ENCODE data around the gene ABCA8.

Gene ABCA8

GRCh38 chr17:68939195-68939594 lies 16.0 kb downstream of the ABCA8 start:
- no peak overlapping the region for H3K27ac ChIP-seq (ENCODE audit: low read depth, low read length)
- H3K9ac ChIP-seq (ENCODE audit: low read length), result no peak overlapping the region
- no peaks in the 10 kb centered on the region for H3K27me3 ChIP-seq (ENCODE audit: control insufficient read depth, insufficient read depth, low read length)
- no peaks in the 10 kb centered on the region for H3K9me3 ChIP-seq (ENCODE audit: control insufficient read depth, insufficient read depth, low read depth, low read length)
- H3K4me1 ChIP-seq (ENCODE audit: control insufficient read depth, insufficient read depth, low read length), result no peaks in the 10 kb centered on the region
- no peak overlapping the region for H3K4me3 ChIP-seq (ENCODE audit: low read depth, low read length)
- H3K36me3 ChIP-seq (ENCODE audit: control insufficient read depth, insufficient read depth, low read length), result no peaks in the 10 kb centered on the region

- no peak overlapping the region for H3K9ac ChIP-seq (ENCODE audit: low read length)
- no peaks in the 10 kb centered on the region for H3K9me3 ChIP-seq (ENCODE audit: control insufficient read depth, insufficient read depth, low read depth, low read length)
- no peaks in the 10 kb centered on the region for H3K36me3 ChIP-seq (ENCODE audit: control insufficient read depth, insufficient read depth, low read length)
- H3K4me3 ChIP-seq (ENCODE audit: low read depth, low read length), result no peak overlapping the region
- H3K27ac ChIP-seq (ENCODE audit: low read depth, low read length), result no peak overlapping the region
- H3K27me3 ChIP-seq (ENCODE audit: control insufficient read depth, insufficient read depth, low read length), result no peaks in the 10 kb centered on the region
- H3K4me1 ChIP-seq (ENCODE audit: control insufficient read depth, insufficient read depth, low read length), result no peaks in the 10 kb centered on the region
Observed at GRCh38 chr17:68937890-68938514, 17.2 kb downstream of the ABCA8 start.

- H3K27me3 ChIP-seq (ENCODE audit: control insufficient read depth, insufficient read depth, low read length), result no peaks in the 10 kb centered on the region
- no peak overlapping the region for H3K4me3 ChIP-seq (ENCODE audit: low read depth, low read length)
- H3K27ac ChIP-seq (ENCODE audit: low read depth, low read length), result no peak overlapping the region
- no peaks in the 10 kb centered on the region for H3K4me1 ChIP-seq (ENCODE audit: control insufficient read depth, insufficient read depth, low read length)
- no peaks in the 10 kb centered on the region for H3K36me3 ChIP-seq (ENCODE audit: control insufficient read depth, insufficient read depth, low read length)
- H3K9ac ChIP-seq (ENCODE audit: low read length), result no peak overlapping the region
- H3K9me3 ChIP-seq (ENCODE audit: control insufficient read depth, insufficient read depth, low read depth, low read length), result no peaks in the 10 kb centered on the region
Observed at GRCh38 chr17:68927516-68927915, 27.7 kb downstream of the ABCA8 start.

DNA sequence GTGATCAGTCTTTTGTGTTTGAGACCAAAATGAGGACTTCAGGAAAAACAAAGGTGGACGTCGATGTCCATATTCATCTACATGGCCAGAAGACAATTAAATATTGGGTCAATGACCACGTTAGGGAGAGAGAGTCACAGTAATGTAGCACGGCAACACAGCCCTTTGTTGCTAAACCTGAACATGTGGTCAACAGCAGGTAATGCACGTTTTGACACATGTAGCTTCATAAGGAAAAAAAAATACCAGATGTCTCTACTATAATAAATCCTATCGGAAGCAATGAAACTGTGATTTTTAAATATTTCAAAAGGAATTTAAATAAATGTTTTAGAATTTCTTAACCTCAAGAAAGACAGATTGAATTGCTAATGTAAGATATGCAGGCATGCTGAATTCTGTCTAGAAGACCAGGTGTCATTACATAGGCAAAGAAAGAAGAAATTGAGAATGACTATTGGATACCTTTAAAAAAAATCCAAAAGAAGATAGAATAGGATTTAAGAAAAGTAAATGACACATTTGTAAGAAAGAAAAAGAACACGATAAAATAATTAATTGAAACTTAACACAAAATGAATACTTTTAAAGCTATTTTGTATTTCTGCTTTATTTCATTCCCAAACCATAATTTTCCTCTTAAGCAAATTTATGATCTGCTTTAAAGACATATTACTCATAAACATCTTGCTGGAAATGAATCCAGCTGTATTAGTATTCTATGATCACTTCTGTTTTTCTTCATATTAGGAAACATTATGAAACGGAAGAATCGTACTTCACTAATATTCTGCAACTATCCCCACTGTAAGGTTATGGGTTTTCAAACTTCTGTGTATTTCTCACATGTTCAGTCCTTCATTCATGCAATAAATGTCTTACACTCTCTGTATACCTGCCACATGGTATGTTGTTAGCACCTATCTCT lies 30.1 kb downstream of the ABCA8 start:
- Histone ChIP-seq H3K27me3 (ENCODE audit: control insufficient read depth, insufficient read depth, low read length) (no peaks in the 10 kb centered on the region), H3K36me3 (ENCODE audit: control insufficient read depth, insufficient read depth, low read length) (no peaks in the 10 kb centered on the region), H3K9ac (ENCODE audit: low read length) (no peak overlapping the region), H3K4me1 (ENCODE audit: control insufficient read depth, insufficient read depth, low read length) (no peaks in the 10 kb centered on the region), H3K4me3 (ENCODE audit: low read depth, low read length) (no peak overlapping the region), H3K9me3 (ENCODE audit: control insufficient read depth, insufficient read depth, low read depth, low read length) (no peaks in the 10 kb centered on the region), H3K27ac (ENCODE audit: low read depth, low read length) (no peak overlapping the region)

DNA sequence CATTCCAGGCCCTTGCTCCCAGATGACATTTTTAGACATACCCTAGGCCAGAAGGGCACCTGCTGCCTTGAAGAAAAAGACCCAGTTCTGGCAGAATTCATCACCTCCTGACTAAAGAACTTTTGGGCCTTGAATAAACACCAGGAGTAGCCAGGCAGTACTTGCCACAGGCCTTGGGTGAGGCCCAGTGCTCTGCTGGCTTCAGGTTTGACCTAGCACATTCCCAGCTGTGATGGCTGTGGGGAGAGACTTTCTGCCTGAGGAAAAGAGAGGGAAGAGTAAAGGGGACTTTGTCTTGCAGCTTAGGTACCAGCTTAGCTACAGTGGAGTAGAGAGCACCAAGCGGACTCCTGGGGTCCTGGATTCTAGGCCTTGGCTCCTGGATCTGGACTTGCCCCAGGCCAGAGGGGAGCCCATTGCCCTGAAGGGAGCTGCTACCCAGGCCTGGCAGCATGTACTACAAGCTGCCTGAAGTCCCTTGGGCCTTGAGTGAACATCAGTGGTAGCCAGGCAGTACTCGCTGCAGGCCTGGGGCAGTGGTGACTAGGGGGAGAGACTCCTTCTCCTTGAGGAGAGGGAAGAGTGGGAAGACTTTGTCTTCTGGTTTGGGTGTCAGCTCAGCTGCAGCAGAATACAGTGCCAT lies 44.3 kb downstream of the ABCA8 start:
- H3K27ac ChIP-seq (ENCODE audit: low read depth, low read length), result no peak overlapping the region

GRCh38 chr17:68910251-68910705 lies 44.9 kb downstream of the ABCA8 start:
- Histone ChIP-seq H3K9ac (ENCODE audit: low read length) (no peak overlapping the region), H3K36me3 (ENCODE audit: control insufficient read depth, insufficient read depth, low read length) (no peaks in the 10 kb centered on the region), H3K27me3 (ENCODE audit: control insufficient read depth, insufficient read depth, low read length) (no peaks in the 10 kb centered on the region), H3K4me1 (ENCODE audit: control insufficient read depth, insufficient read depth, low read length) (peaks cover 8% of the 10 kb centered on the region; the same call in 1 of the 2 replicates), H3K27ac (ENCODE audit: low read depth, low read length) (no peak overlapping the region), H3K9me3 (ENCODE audit: control insufficient read depth, insufficient read depth, low read depth, low read length) (no peaks in the 10 kb centered on the region), H3K4me3 (ENCODE audit: low read depth, low read length) (no peak overlapping the region)

More for the DNA sequence above, 44.3 kb downstream of the ABCA8 start:
- no peaks in the 10 kb centered on the region for H3K36me3 ChIP-seq (ENCODE audit: control insufficient read depth, insufficient read depth, low read length)
- H3K27me3 ChIP-seq (ENCODE audit: control insufficient read depth, insufficient read depth, low read length), result no peaks in the 10 kb centered on the region
- no peak overlapping the region for H3K9ac ChIP-seq (ENCODE audit: low read length)
- no peak overlapping the region for H3K4me3 ChIP-seq (ENCODE audit: low read depth, low read length)
- peaks cover 8% of the 10 kb centered on the region; the same call in 1 of the 2 replicates for H3K4me1 ChIP-seq (ENCODE audit: control insufficient read depth, insufficient read depth, low read length)
- H3K9me3 ChIP-seq (ENCODE audit: control insufficient read depth, insufficient read depth, low read depth, low read length), result no peaks in the 10 kb centered on the region

DNA sequence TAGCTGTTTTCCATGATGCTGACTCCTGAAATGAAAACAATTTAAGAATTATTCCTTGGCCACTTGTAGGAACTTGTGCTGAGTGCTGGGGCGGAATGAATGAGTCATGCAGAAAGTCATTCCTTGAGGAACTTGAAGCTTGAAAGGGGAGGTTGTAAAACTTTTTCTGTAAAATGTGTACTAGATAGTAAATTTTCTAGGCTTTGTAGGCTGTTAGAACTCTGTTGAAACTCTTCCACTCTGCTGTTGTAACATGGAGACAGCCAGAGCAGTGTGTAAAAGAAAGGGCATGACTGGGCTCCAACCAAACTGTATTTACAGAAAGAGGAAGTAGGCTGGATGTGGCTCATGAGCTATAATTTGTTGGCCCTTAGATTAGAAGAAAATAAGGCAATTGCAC lies 46.1 kb downstream of the ABCA8 start:
- Histone ChIP-seq H3K36me3 (ENCODE audit: control insufficient read depth, insufficient read depth, low read length) (no peaks in the 10 kb centered on the region), H3K4me1 (ENCODE audit: control insufficient read depth, insufficient read depth, low read length) (peaks cover 8% of the 10 kb centered on the region; the same call in 1 of the 2 replicates), H3K4me3 (ENCODE audit: low read depth, low read length) (no peak overlapping the region), H3K27ac (ENCODE audit: low read depth, low read length) (0 out of 2 replicates have a peak overlapping the region, but pooled peaks have one; percentile 23), H3K27me3 (ENCODE audit: control insufficient read depth, insufficient read depth, low read length) (no peaks in the 10 kb centered on the region), H3K9ac (ENCODE audit: low read length) (no peak overlapping the region), H3K9me3 (ENCODE audit: control insufficient read depth, insufficient read depth, low read depth, low read length) (no peaks in the 10 kb centered on the region)

DNA sequence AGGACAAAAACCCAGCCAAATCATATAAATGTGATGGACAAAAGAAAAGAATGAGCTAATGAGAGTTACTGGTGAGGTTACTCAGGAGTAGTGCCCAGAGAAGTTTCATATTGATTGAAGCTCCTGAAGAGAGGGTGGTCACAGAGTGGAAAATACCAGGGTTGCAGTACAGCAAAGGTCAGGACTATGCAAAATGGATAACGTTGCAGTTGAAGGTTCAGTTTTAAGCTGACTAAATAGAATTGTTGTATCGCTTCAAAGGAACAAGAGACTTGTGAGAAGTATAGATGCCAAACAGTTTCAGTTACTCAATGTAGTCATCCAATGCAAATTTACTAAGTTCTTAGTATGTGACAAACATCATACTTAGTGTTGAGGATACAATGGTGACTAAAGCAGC lies 47.1 kb downstream of the ABCA8 start:
- no peak overlapping the region for H3K9ac ChIP-seq (ENCODE audit: low read length)
- no peak overlapping the region for H3K27ac ChIP-seq (ENCODE audit: low read depth, low read length)
- no peaks in the 10 kb centered on the region for H3K36me3 ChIP-seq (ENCODE audit: control insufficient read depth, insufficient read depth, low read length)
- H3K4me1 ChIP-seq (ENCODE audit: control insufficient read depth, insufficient read depth, low read length), result peaks cover 8% of the 10 kb centered on the region; the same call in 1 of the 2 replicates
- no peaks in the 10 kb centered on the region for H3K9me3 ChIP-seq (ENCODE audit: control insufficient read depth, insufficient read depth, low read depth, low read length)
- no peak overlapping the region for H3K4me3 ChIP-seq (ENCODE audit: low read depth, low read length)
- H3K27me3 ChIP-seq (ENCODE audit: control insufficient read depth, insufficient read depth, low read length), result no peaks in the 10 kb centered on the region

GRCh38 chr17:68906638-68907037 lies 48.6 kb downstream of the ABCA8 start:
- H3K36me3 ChIP-seq (ENCODE audit: control insufficient read depth, insufficient read depth, low read length), result no peaks in the 10 kb centered on the region
- H3K27me3 ChIP-seq (ENCODE audit: control insufficient read depth, insufficient read depth, low read length), result no peaks in the 10 kb centered on the region
- no peak overlapping the region for H3K27ac ChIP-seq (ENCODE audit: low read depth, low read length)
- no peak overlapping the region for H3K4me3 ChIP-seq (ENCODE audit: low read depth, low read length)
- H3K9ac ChIP-seq (ENCODE audit: low read length), result no peak overlapping the region
- peaks cover 8% of the 10 kb centered on the region; the same call in 1 of the 2 replicates for H3K4me1 ChIP-seq (ENCODE audit: control insufficient read depth, insufficient read depth, low read length)
- no peaks in the 10 kb centered on the region for H3K9me3 ChIP-seq (ENCODE audit: control insufficient read depth, insufficient read depth, low read depth, low read length)

DNA sequence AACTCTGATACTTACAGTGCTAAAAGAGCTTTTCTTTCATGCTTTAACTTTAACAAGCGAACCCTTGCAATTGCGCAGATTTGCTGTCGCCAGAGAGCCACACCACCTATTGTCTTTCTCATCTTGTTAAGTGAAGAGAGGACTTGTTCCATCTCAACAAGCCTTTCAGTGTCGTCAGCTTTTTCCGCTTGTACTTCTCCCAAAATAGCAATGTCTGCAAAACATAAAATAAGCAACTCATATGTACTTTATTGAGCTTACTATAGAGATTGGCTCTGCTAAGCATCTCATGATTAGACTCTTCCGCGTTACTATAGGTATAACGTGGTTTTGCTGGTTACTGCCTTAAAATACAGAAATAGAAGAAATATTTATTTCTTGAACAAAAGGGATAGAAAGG lies 51.9 kb downstream of the ABCA8 start:
- Histone ChIP-seq H3K4me1 (ENCODE audit: control insufficient read depth, insufficient read depth, low read length) (no peaks in the 10 kb centered on the region), H3K36me3 (ENCODE audit: control insufficient read depth, insufficient read depth, low read length) (no peaks in the 10 kb centered on the region), H3K27me3 (ENCODE audit: control insufficient read depth, insufficient read depth, low read length) (no peaks in the 10 kb centered on the region), H3K4me3 (ENCODE audit: low read depth, low read length) (no peak overlapping the region), H3K27ac (ENCODE audit: low read depth, low read length) (no peak overlapping the region), H3K9me3 (ENCODE audit: control insufficient read depth, insufficient read depth, low read depth, low read length) (no peaks in the 10 kb centered on the region), H3K9ac (ENCODE audit: low read length) (no peak overlapping the region)

- Histone ChIP-seq H3K27ac (ENCODE audit: low read depth, low read length) (no peak overlapping the region), H3K36me3 (ENCODE audit: control insufficient read depth, insufficient read depth, low read length) (no peaks in the 10 kb centered on the region), H3K27me3 (ENCODE audit: control insufficient read depth, insufficient read depth, low read length) (no peaks in the 10 kb centered on the region), H3K4me1 (ENCODE audit: control insufficient read depth, insufficient read depth, low read length) (no peaks in the 10 kb centered on the region), H3K4me3 (ENCODE audit: low read depth, low read length) (no peak overlapping the region), H3K9me3 (ENCODE audit: control insufficient read depth, insufficient read depth, low read depth, low read length) (no peaks in the 10 kb centered on the region), H3K9ac (ENCODE audit: low read length) (no peak overlapping the region)
Observed at GRCh38 chr17:68897557-68897956, 57.6 kb downstream of the ABCA8 start.

Measured in HUES6 (cell line).